ENCODE data around the gene NUCKS1.

Gene NUCKS1

DNA sequence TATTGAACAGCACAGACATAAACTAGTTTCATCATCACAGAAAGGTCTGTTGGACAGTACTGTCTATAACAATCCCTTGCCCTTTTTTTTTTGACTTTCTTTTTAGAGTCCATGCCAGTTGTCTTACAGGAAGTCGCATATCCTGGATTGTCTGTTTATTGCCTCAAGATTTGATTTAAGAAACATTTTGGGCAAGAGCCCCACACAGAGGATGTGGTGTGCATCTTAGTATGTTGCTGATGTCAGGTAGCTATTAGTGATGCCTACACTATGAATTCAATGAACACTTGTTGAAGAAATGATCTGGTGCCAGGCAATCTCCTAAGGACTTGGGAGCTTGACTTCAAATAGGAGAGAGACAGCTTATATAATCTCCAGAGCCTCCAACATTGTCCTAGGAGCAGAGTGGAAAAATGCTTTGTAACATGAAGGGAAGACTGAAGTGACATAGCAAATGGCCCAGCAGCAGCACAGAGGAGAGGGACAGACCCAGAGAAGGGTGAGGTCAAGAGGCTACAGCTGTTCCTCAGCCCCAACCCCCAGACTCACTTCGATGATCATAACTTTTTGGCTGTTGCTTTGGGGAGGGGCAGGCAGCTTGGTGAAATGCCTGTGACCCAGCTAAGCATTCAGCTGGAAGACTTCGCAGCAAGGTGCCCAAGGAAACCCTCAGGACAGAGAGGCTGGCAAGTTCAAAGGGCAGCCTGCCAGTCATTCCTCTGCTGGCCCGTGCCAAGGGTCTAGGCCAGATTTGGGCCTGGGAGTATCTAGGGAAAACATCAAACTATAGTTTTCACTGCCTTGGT is 32.8 kb upstream of the NUCKS1 start:
- TF ChIP-seq, protein P1, sequence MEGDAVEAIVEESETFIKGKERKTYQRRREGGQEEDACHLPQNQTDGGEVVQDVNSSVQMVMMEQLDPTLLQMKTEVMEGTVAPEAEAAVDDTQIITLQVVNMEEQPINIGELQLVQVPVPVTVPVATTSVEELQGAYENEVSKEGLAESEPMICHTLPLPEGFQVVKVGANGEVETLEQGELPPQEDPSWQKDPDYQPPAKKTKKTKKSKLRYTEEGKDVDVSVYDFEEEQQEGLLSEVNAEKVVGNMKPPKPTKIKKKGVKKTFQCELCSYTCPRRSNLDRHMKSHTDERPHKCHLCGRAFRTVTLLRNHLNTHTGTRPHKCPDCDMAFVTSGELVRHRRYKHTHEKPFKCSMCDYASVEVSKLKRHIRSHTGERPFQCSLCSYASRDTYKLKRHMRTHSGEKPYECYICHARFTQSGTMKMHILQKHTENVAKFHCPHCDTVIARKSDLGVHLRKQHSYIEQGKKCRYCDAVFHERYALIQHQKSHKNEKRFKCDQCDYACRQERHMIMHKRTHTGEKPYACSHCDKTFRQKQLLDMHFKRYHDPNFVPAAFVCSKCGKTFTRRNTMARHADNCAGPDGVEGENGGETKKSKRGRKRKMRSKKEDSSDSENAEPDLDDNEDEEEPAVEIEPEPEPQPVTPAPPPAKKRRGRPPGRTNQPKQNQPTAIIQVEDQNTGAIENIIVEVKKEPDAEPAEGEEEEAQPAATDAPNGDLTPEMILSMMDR (IDR thresholded peaks at IDR 0.05; ENCODE audit: control insufficient read depth, extremely low read depth, insufficient read depth), result no peak
- DNase-seq (ENCODE audit: low read depth), result no peak
- H3K4me3 ChIP-seq (ENCODE audit: low read depth, low read length), result no peak overlapping the region

DNA sequence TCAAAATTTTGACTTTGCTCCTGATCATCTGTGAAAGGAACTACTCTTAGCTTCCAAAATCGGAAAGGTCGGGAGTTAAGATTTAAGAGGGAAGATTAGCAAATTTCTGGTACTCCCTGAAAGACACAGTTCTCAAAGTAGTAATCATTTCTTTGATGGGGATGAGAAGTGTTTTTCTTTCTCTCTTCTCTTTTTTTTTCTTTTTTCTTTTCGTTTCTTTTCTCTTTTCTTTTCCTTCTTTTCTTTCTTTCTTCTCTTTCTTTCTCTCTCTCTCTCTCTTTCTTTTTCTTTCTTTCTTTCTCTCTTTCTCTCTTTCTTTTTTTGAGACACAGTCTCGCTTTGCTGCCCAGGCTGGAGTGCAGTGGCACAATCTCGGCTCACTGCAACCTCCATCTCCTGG is 30.4 kb upstream of the NUCKS1 start:
- TF ChIP-seq, protein P1 (IDR thresholded peaks at IDR 0.05; ENCODE audit: control insufficient read depth, extremely low read depth, insufficient read depth), result no peak
- H3K4me3 ChIP-seq (ENCODE audit: low read depth, low read length), result no peak overlapping the region
- no peak for DNase-seq (ENCODE audit: low read depth)

DNA sequence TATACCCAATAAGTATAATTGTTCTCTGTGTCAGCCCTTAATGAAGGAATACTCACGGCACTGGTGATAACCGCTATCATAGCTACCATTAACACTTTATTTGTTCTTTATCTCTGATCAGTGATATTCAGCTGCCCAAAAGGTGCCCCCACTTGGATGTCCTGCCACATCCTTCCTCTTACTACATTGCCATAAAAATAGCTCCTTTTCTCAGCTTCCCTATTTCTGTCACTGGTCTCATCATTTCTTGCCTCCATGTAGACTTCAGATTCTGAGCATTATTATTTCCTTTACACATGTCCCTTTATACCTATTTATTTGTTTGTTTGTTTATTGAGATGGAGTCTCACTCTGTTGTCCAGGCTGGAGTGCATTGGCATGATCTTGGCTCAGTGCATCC is 28.0 kb upstream of the NUCKS1 start:
- H3K4me3 ChIP-seq (ENCODE audit: low read depth, low read length), result no peak overlapping the region
- DNase-seq (ENCODE audit: low read depth), result no peak
- TF ChIP-seq, protein P1 (IDR thresholded peaks at IDR 0.05; ENCODE audit: control insufficient read depth, extremely low read depth, insufficient read depth), result no peak

DNA sequence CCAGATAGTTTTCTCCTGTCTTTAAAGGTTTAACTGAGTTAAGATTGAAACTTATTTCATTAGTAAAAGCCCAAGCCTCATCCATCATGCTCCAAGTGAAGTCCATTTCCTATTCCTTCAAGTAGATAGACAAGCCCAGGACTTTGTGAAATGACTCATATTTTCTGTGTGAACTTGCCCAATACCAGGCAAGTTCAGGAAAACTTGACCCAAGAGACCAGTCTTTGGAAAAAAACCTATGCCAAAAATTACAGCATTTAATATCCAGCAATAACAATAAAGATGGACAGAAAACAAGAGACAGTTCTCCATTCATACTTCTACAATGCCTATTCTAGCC is 25.7 kb upstream of the NUCKS1 start:
- peak overlapping the region; percentile 88 for H3K4me3 ChIP-seq (ENCODE audit: low read depth, low read length)
- no peak for DNase-seq (ENCODE audit: low read depth)
- TF ChIP-seq, protein P1 (IDR thresholded peaks at IDR 0.05; ENCODE audit: control insufficient read depth, extremely low read depth, insufficient read depth), result no peak

DNA sequence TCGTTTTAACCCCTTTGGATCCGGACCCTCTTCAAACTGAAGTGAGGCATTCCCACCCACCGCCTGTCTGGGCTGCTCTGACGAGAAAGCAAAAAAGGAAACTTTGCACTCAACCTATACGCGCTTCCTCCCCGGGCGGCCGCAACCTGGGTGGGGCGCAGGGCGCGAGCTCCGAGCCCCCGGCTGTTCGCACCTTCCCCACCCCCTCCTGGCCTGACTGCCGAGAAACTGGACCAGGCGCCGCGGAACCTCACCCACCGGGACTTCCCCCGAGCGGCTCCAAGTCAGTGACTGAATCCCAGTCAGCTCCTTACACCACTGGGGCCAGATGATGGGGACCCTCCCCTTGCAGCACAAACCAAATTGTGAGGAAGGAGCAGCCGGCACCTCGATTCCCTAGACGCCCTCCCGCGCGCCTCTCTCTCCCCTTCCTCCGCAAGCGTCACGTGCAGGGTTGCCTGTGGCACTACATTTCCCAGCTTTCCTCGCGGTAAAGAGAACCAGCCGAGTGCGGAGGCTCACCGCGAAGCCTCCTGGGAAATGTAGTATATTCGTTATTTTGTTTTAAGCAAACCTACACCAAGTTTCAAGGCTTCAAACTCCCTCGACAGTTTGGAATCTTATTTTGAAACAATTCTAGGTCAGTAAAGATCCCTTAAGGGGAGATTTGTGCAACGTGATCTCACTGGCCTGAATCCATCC is 25.2 kb upstream of the NUCKS1 start, which contains the start of gene RAB29:
Gene RAB29 (minus strand): TSS at position 468 of the 702 bp plus-strand sequence. CDS start 526 bp downstream, outside the sequence.
- peak; percentile 46 for DNase-seq (ENCODE audit: low read depth)
- TF ChIP-seq, protein P1 (IDR thresholded peaks at IDR 0.05; ENCODE audit: control insufficient read depth, extremely low read depth, insufficient read depth), result no peak
- H3K4me3 ChIP-seq (ENCODE audit: low read depth, low read length), result peak within 1 kb of the TSS; percentile 88

DNA sequence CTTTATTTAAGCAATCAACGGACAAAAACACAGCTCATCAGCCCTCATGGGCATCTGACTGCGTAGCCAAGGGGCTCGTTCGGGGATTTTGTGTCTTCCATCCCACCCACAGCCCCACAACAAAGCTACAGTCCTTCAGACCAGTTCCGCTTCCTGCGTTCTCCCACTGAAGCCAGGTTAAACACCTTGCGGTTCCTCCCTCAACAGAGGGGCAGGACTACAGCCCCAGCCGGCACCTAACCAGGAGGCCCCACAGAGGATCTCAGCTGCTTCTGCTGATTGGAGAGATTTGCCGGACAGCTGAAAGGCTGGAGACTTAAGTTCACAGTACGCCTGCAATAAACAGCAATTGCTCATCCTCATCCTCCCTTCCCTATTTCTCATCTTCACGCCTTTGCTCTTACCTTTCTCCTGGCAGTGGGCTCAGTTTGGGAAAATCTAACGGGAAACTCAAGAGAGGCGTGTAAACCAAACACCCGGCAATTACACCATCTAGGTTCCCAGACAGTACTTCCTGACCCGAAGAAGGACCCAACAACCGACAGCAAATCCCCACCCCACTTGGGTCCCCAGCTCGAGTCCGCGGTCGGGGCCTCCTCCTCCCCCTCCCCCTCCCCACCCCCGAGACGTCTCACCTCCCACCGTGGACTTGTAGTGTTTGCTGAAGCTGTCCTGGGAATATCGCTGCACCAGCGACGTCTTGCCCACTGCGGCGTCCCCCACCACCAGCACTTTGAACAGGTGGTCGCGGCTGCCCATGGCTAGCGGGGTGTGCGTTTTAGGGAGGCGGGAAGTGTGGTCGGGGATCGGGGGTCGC is 24.4 kb upstream of the NUCKS1 start:
- TF ChIP-seq, protein P1 (IDR thresholded peaks at IDR 0.05; ENCODE audit: control insufficient read depth, extremely low read depth, insufficient read depth), result no peak
- H3K4me3 ChIP-seq (ENCODE audit: low read depth, low read length), result peak overlapping the region; percentile 88
- DNase-seq (ENCODE audit: low read depth), result no peak

Measured in LNCaP clone FGC (cell line).